Tracheal epithelial cell (primary cell): Measurements from ENCODE around the gene TLR7. TPM values are rescaled to one million over a fixed set of nuclear protein-coding genes. Genes with fewer than 3 reads are reported as not detected.

Source experiments
- total RNA-seq: library from RNA; depleted of rRNA; stranded (reverse); fragments of >200 nt; gene quantifications from 2 replicates; pipeline ENCODE4 v1.2.1, GENCODE V29; 2014

The TLR7 gene
- under 0.01 TPM in 1 of 2 replicates, not detected in the other for total RNA-seq

GRCh38 chrX:12866451-12867377 lies at the start of gene TLR7:
TLR7 (plus strand) TSS chrX:12867072; CDS start chrX:12867579, 507 bp downstream.

GRCh38 chrX:12906046-12906761 lies 39.3 kb downstream of the TLR7 start, which contains the start of gene TLR8:
TLR8 (plus strand) TSS chrX:12906620; CDS start chrX:12906707, 87 bp downstream.

Other genes with a start within 250 kb of the TLR7 start
- 36.4 and 44.1 TPM in 2 replicates for gene PRPS2, start 75.7 kb upstream of the TLR7 start, total RNA-seq
- under 0.01 TPM in 1 of 2 replicates, not detected in the other for gene TLR8, start 39.5 kb downstream of the TLR7 start, total RNA-seq
- gene TMSB4X, start 108.0 kb downstream of the TLR7 start, total RNA-seq = 3,634 and 5,341 TPM in 2 replicates
- gene FAM9C, start 177.5 kb downstream of the TLR7 start, total RNA-seq = not detected in 2 replicates